ENCODE results near the gene FUCA2. TPM values are rescaled to one million over a fixed set of nuclear protein-coding genes. Genes with fewer than 3 reads are reported as not detected.

Gene FUCA2
- total RNA-seq, 1 experiment from 2014 or later: not detected

DNA sequence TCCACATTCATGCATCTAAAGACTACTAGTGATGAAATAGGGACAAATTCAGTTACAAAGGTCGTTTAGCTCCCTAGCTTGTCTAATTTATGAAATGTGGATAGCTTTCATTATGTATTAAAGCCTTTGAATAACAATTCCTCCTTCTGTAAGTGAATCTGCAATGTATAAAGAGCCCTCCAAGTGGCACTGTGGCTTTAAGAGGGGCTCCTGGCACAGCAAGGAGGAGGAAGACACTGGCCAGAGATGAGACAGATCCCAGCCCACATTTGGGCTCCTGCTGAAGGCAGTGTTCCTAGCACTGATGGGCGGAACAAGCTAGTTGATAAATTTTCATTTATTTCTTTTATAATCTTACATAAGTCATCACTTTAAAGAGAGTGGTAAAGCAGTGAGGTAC, 17.6 kb upstream of the FUCA2 start:
- DNase-seq: no peak
- no peaks in the 10 kb centered on the region for H3K79me2 ChIP-seq (ENCODE audit: low read length)
- H2AFZ ChIP-seq (ENCODE audit: low read length): no peak overlapping the region
- H3K36me3 ChIP-seq (ENCODE audit: insufficient read depth, low read length): no peaks in the 10 kb centered on the region
- no peak overlapping the region for H3K4me2 ChIP-seq (ENCODE audit: low read depth, low read length, poor library complexity, severe bottlenecking)
- H3K27me3 ChIP-seq (ENCODE audit: low read length): no peaks in the 10 kb centered on the region
- H3K9me2 ChIP-seq (replicated peaks; ENCODE audit: insufficient read depth, low read length): no peaks in the 10 kb centered on the region
- no peaks in the 10 kb centered on the region for H3K9me3 ChIP-seq (ENCODE audit: low read length)
- H4K20me1 ChIP-seq (ENCODE audit: insufficient read depth, low read depth, low read length): no peaks in the 10 kb centered on the region
- no peak overlapping the region for H3K27ac ChIP-seq (ENCODE audit: low read length)
- no peak overlapping the region for H3K4me3 ChIP-seq (ENCODE audit: low read length)
- H3K4me1 ChIP-seq (ENCODE audit: low read length): no peaks in the 10 kb centered on the region
- no peak overlapping the region for H3K9ac ChIP-seq (ENCODE audit: low read length)

GRCh38 chr6:143528164-143528811, 16.8 kb upstream of the FUCA2 start:
- Histone ChIP-seq H3K9ac (ENCODE audit: low read length) (no peak overlapping the region), H3K9me3 (ENCODE audit: low read length) (no peaks in the 10 kb centered on the region), H3K27me3 (ENCODE audit: low read length) (no peaks in the 10 kb centered on the region), H3K4me3 (ENCODE audit: low read length) (no peak overlapping the region), H3K27ac (ENCODE audit: low read length) (no peak overlapping the region), H3K4me1 (ENCODE audit: low read length) (no peaks in the 10 kb centered on the region), H3K4me2 (ENCODE audit: low read depth, low read length, poor library complexity, severe bottlenecking) (no peak overlapping the region), H3K9me2 (replicated peaks; ENCODE audit: insufficient read depth, low read length) (no peaks in the 10 kb centered on the region), H4K20me1 (ENCODE audit: insufficient read depth, low read depth, low read length) (no peaks in the 10 kb centered on the region), H2AFZ (ENCODE audit: low read length) (no peak overlapping the region), H3K36me3 (ENCODE audit: insufficient read depth, low read length) (no peaks in the 10 kb centered on the region), H3K79me2 (ENCODE audit: low read length) (no peaks in the 10 kb centered on the region)
- no peak for DNase-seq

- Histone ChIP-seq H3K79me2 (ENCODE audit: low read length) (no peaks in the 10 kb centered on the region), H3K27me3 (ENCODE audit: low read length) (no peaks in the 10 kb centered on the region), H3K9me3 (ENCODE audit: low read length) (no peaks in the 10 kb centered on the region), H3K27ac (ENCODE audit: low read length) (no peak overlapping the region), H3K4me1 (ENCODE audit: low read length) (no peaks in the 10 kb centered on the region), H3K36me3 (ENCODE audit: insufficient read depth, low read length) (no peaks in the 10 kb centered on the region), H3K9ac (ENCODE audit: low read length) (no peak overlapping the region), H2AFZ (ENCODE audit: low read length) (no peak overlapping the region), H3K9me2 (replicated peaks; ENCODE audit: insufficient read depth, low read length) (no peaks in the 10 kb centered on the region), H4K20me1 (ENCODE audit: insufficient read depth, low read depth, low read length) (no peaks in the 10 kb centered on the region), H3K4me3 (ENCODE audit: low read length) (no peak overlapping the region), H3K4me2 (ENCODE audit: low read depth, low read length, poor library complexity, severe bottlenecking) (no peak overlapping the region)
- no peak for DNase-seq
These were observed 16.2 kb upstream of the FUCA2 start for GRCh38 chr6:143527677-143528076.

DNA sequence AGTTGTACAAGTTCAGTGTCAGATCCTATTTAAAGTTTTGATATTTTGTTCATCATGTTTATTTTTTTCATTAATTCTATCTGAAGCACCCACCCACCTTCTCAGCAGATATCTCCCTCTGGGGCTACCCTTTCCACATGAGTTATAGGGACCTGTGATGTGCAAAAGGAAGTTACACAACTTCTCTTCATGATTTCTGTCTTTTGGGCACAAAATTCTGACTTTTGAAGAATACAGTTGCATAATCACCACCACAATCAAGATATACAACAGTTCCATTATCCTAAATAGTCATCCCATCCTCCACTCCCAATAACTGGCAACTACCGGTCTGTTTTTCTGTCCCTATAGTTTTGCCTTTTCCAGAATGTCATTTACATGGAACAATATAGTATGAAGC, 13.8 kb upstream of the FUCA2 start:
- Histone ChIP-seq H3K4me2 (ENCODE audit: low read depth, low read length, poor library complexity, severe bottlenecking) (no peak overlapping the region), H3K27ac (ENCODE audit: low read length) (no peak overlapping the region)
- no peak for DNase-seq

DNA sequence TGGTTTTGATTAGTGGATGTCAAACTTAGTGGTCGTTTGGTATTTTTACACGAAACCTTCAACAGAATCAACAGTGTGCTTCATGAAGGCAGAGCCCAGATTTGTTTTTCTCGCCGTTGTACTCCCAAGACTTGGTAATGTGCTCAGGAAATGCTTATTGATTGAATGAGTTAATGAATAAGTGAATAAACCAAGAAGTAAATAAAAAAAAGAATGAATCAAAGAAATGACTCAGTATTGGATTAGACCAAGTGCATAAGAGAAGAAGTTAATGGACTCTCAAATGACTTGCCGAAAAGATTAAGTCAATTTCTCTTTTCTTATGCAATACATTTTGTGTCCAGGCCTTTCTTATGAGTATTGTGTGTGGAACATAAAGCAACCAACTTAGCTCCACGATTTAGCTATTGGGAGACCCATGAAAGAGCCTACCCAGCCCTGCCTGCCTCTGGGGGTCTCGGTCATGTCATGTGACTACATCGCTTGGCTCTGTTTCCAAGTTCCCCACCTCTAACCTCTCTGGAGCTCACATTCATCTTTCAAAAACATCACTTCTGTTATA, 10.6 kb upstream of the FUCA2 start:
- no peak for DNase-seq
- Histone ChIP-seq H3K79me2 (ENCODE audit: low read length) (no peaks in the 10 kb centered on the region), H3K27ac (ENCODE audit: low read length) (no peak overlapping the region), H2AFZ (ENCODE audit: low read length) (no peak overlapping the region), H3K4me3 (ENCODE audit: low read length) (no peak overlapping the region), H3K9ac (ENCODE audit: low read length) (no peak overlapping the region), H3K4me1 (ENCODE audit: low read length) (no peaks in the 10 kb centered on the region), H3K9me3 (ENCODE audit: low read length) (no peaks in the 10 kb centered on the region), H3K27me3 (ENCODE audit: low read length) (no peaks in the 10 kb centered on the region), H4K20me1 (ENCODE audit: insufficient read depth, low read depth, low read length) (no peaks in the 10 kb centered on the region), H3K4me2 (ENCODE audit: low read depth, low read length, poor library complexity, severe bottlenecking) (no peak overlapping the region), H3K9me2 (replicated peaks; ENCODE audit: insufficient read depth, low read length) (no peaks in the 10 kb centered on the region), H3K36me3 (ENCODE audit: insufficient read depth, low read length) (no peaks in the 10 kb centered on the region)

More for the DNA sequence above, 13.8 kb upstream of the FUCA2 start:
- no peaks in the 10 kb centered on the region for H3K36me3 ChIP-seq (ENCODE audit: insufficient read depth, low read length)
- H3K9me3 ChIP-seq (ENCODE audit: low read length): no peaks in the 10 kb centered on the region
- no peak overlapping the region for H3K9ac ChIP-seq (ENCODE audit: low read length)
- H2AFZ ChIP-seq (ENCODE audit: low read length): no peak overlapping the region
- no peaks in the 10 kb centered on the region for H3K9me2 ChIP-seq (replicated peaks; ENCODE audit: insufficient read depth, low read length)
- H4K20me1 ChIP-seq (ENCODE audit: insufficient read depth, low read depth, low read length): no peaks in the 10 kb centered on the region
- no peaks in the 10 kb centered on the region for H3K27me3 ChIP-seq (ENCODE audit: low read length)
- no peaks in the 10 kb centered on the region for H3K4me1 ChIP-seq (ENCODE audit: low read length)
- H3K4me3 ChIP-seq (ENCODE audit: low read length): no peak overlapping the region
- no peaks in the 10 kb centered on the region for H3K79me2 ChIP-seq (ENCODE audit: low read length)

- Histone ChIP-seq H3K9ac (ENCODE audit: low read length) (no peak overlapping the region), H3K4me1 (ENCODE audit: low read length) (no peaks in the 10 kb centered on the region), H3K4me2 (ENCODE audit: low read depth, low read length, poor library complexity, severe bottlenecking) (no peak overlapping the region), H2AFZ (ENCODE audit: low read length) (no peak overlapping the region), H3K4me3 (ENCODE audit: low read length) (no peak overlapping the region), H3K27me3 (ENCODE audit: low read length) (no peaks in the 10 kb centered on the region), H3K79me2 (ENCODE audit: low read length) (no peaks in the 10 kb centered on the region), H4K20me1 (ENCODE audit: insufficient read depth, low read depth, low read length) (no peaks in the 10 kb centered on the region), H3K36me3 (ENCODE audit: insufficient read depth, low read length) (no peaks in the 10 kb centered on the region), H3K27ac (ENCODE audit: low read length) (no peak overlapping the region), H3K9me2 (replicated peaks; ENCODE audit: insufficient read depth, low read length) (no peaks in the 10 kb centered on the region), H3K9me3 (ENCODE audit: low read length) (no peaks in the 10 kb centered on the region)
- DNase-seq: no peak
These were observed 5.9 kb upstream of the FUCA2 start for GRCh38 chr6:143517447-143517773.

DNA sequence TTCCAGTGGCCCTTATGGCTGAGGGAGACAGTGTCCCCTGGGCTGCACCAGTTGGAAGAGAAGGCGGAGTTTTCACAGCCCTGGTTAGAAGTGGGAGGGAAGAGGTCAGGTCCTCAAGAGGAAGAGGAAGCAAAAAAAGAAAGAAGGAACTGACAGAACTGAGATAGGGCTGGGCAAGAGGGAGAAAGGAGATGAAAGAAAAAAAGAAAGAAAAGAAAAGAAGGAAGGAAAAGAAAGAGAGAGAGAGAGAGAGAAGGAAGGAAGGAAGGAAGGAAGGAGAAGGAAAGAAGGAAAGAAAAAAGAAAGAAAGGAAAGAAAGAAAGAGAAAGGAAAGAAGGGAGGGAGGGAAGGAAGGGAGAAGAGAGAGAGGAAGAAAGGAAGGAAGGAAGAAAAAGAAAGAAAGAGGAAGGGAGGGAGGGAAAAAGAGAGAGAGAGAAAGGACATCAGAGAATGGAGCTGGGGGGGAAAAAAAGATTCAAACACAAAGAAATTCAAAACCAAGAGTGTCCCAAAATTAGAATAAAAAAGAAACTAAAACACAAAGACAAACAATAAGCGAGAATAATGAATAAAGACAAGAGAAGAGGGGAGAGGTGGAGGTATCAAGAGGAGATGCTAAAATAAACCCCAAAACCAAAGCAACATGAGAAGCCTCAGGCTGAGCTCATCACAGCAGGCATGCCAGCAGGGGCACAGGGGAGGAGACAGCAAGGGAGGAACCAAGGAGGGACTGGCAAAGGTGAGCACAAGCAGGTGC, 5.3 kb upstream of the FUCA2 start:
- Histone ChIP-seq H3K9me2 (replicated peaks; ENCODE audit: insufficient read depth, low read length) (no peaks in the 10 kb centered on the region), H3K27me3 (ENCODE audit: low read length) (no peaks in the 10 kb centered on the region), H3K4me2 (ENCODE audit: low read depth, low read length, poor library complexity, severe bottlenecking) (no peak overlapping the region), H3K4me1 (ENCODE audit: low read length) (no peaks in the 10 kb centered on the region), H3K27ac (ENCODE audit: low read length) (no peak overlapping the region), H2AFZ (ENCODE audit: low read length) (no peak overlapping the region), H3K36me3 (ENCODE audit: insufficient read depth, low read length) (no peaks in the 10 kb centered on the region), H3K9ac (ENCODE audit: low read length) (no peak overlapping the region), H3K9me3 (ENCODE audit: low read length) (no peaks in the 10 kb centered on the region), H4K20me1 (ENCODE audit: insufficient read depth, low read depth, low read length) (no peaks in the 10 kb centered on the region), H3K4me3 (ENCODE audit: low read length) (no peak overlapping the region), H3K79me2 (ENCODE audit: low read length) (no peaks in the 10 kb centered on the region)
- no peak for DNase-seq

DNA sequence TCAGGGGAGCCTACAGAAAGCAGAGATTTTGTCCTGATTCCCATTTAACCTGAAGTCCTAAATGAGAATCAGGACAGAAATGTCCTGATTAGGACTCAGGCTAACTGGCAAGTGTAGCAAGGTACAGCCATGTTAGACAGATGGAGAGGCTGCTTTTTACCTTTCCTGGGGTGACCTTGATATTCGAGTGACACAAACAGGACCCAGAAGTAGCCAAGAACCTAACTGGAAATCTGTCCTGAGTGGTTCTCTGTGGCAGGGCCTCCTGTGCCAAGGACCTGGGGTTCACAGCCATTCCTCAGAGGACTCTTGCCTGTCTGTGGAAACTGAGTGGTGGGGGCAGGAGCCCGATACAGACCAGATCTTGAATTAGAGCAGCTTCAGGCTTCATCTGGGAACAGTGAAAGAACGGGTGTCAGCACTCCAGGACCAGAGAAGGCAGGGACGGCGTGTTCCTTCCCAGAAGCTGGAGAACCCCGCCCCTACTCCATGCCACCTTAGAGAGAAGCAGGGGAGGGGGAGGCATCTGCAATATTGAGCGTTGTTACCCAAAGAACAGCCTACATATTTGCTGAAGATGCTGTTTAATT, 4.3 kb upstream of the FUCA2 start:
- H3K9ac ChIP-seq (ENCODE audit: low read length): no peak overlapping the region
- no peaks in the 10 kb centered on the region for H4K20me1 ChIP-seq (ENCODE audit: insufficient read depth, low read depth, low read length)
- no peaks in the 10 kb centered on the region for H3K4me1 ChIP-seq (ENCODE audit: low read length)
- no peak overlapping the region for H3K27ac ChIP-seq (ENCODE audit: low read length)
- no peak overlapping the region for H3K4me3 ChIP-seq (ENCODE audit: low read length)
- DNase-seq: no peak
- H3K27me3 ChIP-seq (ENCODE audit: low read length): no peaks in the 10 kb centered on the region
- H3K9me3 ChIP-seq (ENCODE audit: low read length): no peaks in the 10 kb centered on the region
- H3K79me2 ChIP-seq (ENCODE audit: low read length): no peaks in the 10 kb centered on the region
- no peak overlapping the region for H3K4me2 ChIP-seq (ENCODE audit: low read depth, low read length, poor library complexity, severe bottlenecking)
- no peak overlapping the region for H2AFZ ChIP-seq (ENCODE audit: low read length)
- H3K36me3 ChIP-seq (ENCODE audit: insufficient read depth, low read length): no peaks in the 10 kb centered on the region
- no peaks in the 10 kb centered on the region for H3K9me2 ChIP-seq (replicated peaks; ENCODE audit: insufficient read depth, low read length)

Measured in Karpas-422 (cell line).